Measurements from ENCODE around the gene APLP1.
"Not testable (repeated sequence)": the region's sequence is repeated elsewhere in the genome, so short reads cannot be mapped to it uniquely, and the experiment has no call there.

APLP1 gene

GRCh38 chr19:35868172-35868822 is at the start of gene APLP1:
Gene APLP1 (plus strand): TSS chr19:35868574. CDS start chr19:35868637, 63 bp downstream.
- no peak for DNase-seq (ENCODE audit: low spot score)

- DNase-seq (ENCODE audit: low spot score), result no peak
Measured at GRCh38 chr19:35822579-35822978, 45.8 kb upstream of the APLP1 start.

GRCh38 chr19:35824150-35824549 is 44.2 kb upstream of the APLP1 start:
- DNase-seq (ENCODE audit: low spot score), result no peak

GRCh38 chr19:35828692-35829301 is 39.6 kb upstream of the APLP1 start:
- DNase-seq (ENCODE audit: low spot score), result no peak

GRCh38 chr19:35830986-35831385 is 37.4 kb upstream of the APLP1 start:
- DNase-seq (ENCODE audit: low spot score), result no peak

- DNase-seq (ENCODE audit: low spot score), result no peak
Measured at GRCh38 chr19:35832054-35832453, 36.3 kb upstream of the APLP1 start.

- DNase-seq (ENCODE audit: low spot score), result no peak
Measured at GRCh38 chr19:35833972-35834371, 34.4 kb upstream of the APLP1 start.

GRCh38 chr19:35836096-35836495 is 32.3 kb upstream of the APLP1 start:
- not testable (repeated sequence) for DNase-seq (ENCODE audit: low spot score)

GRCh38 chr19:35841961-35842595 is 26.3 kb upstream of the APLP1 start:
- no peak for DNase-seq (ENCODE audit: low spot score)

GRCh38 chr19:35842666-35843272 is 25.6 kb upstream of the APLP1 start:
- DNase-seq (ENCODE audit: low spot score), result no peak

- peak; percentile 9 for DNase-seq (ENCODE audit: low spot score)
Measured at GRCh38 chr19:35843676-35844481, 24.5 kb upstream of the APLP1 start.

GRCh38 chr19:35844482-35845214 is 23.7 kb upstream of the APLP1 start:
- no peak for DNase-seq (ENCODE audit: low spot score)

- no peak for DNase-seq (ENCODE audit: low spot score)
Measured at GRCh38 chr19:35845215-35846037, 22.9 kb upstream of the APLP1 start.

- DNase-seq (ENCODE audit: low spot score), result no peak
Measured at GRCh38 chr19:35846038-35846668, 22.2 kb upstream of the APLP1 start.

GRCh38 chr19:35847911-35848310 is 20.5 kb upstream of the APLP1 start:
- no peak for DNase-seq (ENCODE audit: low spot score)

GRCh38 chr19:35848486-35848885 is 19.9 kb upstream of the APLP1 start:
- no peak for DNase-seq (ENCODE audit: low spot score)

- DNase-seq (ENCODE audit: low spot score), result no peak
Measured at GRCh38 chr19:35848919-35849505, 19.4 kb upstream of the APLP1 start.

GRCh38 chr19:35851213-35852028 is 17.0 kb upstream of the APLP1 start:
- no peak for DNase-seq (ENCODE audit: low spot score)

Data from hematopoietic multipotent progenitor cell treated with erythropoietin and hydrocortisone succinate and interleukin-3 and kit ligand, for 17 days (in vitro differentiated cells).